Cardiac fibroblast (primary cell): Measurements from ENCODE around the gene H2AZ1.

Experiments used
- DNase-seq, 2 donors: peaks; one replicate each; pipeline versions ENCODE4 v3.0.0 to v3.0.0-alpha.2; 2010; ENCODE audit warnings: low read depth in 2 of 2
- H3K4me3 ChIP-seq, 2 donors: replicated peaks in 1 of 2; 1 replicate in 1 of 2; 2 replicates in 1 of 2; pipeline ENCODE4 v1.5.1; 2011; ENCODE audit warnings: low read depth in 2 of 2, low read length in 2 of 2, mild to moderate bottlenecking in 2 of 2, moderate library complexity in 1 of 2
- TF ChIP-seq, protein P1 (sequence below): IDR thresholded peaks from one replicate; pipeline ENCODE4 v1.5.1; 2011; ENCODE audit warnings: low read depth, mild to moderate bottlenecking, low read length, inconsistent platforms

H2AZ1 gene

DNA sequence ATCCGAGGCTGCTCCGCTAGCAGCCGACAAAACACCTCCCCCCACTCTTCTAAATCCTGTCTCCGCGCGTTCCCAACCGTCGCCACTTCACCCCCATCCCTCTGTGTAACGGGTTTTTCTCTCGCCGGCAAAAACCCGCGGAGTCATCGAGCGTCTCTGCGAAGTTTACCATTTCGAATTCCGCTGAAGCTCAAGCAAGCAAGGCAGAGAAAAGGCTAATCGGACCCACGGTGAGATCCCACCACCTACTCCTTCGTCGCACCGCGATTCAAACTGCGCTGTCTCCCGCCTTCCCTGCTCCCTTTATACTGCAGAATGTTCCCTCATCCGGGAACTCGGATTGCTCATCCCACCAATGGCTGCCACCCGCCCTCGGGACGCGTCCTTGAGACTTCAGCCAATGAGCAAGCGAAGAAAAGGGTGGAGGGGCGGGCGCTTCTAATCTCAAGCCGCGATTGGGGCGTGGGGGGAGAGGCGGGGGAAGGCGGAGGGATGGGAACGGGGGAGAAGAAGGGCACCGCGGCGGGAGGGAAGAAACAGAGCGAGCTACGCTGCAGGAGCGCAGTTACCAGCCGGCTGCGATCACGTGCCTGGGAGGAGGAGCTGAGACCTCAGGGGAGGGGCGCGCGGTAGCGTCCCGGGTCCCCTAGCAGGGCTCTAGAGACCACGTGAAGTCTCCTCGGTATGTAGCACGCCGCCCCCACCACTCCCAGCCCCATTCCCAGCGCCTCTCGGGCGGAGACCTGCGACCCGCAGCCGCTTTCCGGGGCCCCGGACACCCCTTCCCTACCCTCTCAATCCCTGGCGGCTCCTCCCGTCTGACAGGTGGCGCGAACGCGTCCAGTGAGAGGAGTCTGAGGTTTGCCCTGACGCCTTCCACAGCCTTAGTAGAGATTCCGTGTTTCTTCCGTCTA lies at the start of gene H2AZ1:
Gene H2AZ1, minus strand, starts transcription at position 277 of the 914 bp plus-strand sequence. Its CDS starts 105 bp downstream, at position 172.
- DNase-seq = peak; percentile 99
- H3K4me3 ChIP-seq = peak within 1 kb of the TSS; percentile 92 to 94
- TF ChIP-seq, protein P1, sequence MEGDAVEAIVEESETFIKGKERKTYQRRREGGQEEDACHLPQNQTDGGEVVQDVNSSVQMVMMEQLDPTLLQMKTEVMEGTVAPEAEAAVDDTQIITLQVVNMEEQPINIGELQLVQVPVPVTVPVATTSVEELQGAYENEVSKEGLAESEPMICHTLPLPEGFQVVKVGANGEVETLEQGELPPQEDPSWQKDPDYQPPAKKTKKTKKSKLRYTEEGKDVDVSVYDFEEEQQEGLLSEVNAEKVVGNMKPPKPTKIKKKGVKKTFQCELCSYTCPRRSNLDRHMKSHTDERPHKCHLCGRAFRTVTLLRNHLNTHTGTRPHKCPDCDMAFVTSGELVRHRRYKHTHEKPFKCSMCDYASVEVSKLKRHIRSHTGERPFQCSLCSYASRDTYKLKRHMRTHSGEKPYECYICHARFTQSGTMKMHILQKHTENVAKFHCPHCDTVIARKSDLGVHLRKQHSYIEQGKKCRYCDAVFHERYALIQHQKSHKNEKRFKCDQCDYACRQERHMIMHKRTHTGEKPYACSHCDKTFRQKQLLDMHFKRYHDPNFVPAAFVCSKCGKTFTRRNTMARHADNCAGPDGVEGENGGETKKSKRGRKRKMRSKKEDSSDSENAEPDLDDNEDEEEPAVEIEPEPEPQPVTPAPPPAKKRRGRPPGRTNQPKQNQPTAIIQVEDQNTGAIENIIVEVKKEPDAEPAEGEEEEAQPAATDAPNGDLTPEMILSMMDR = no peak

DNA sequence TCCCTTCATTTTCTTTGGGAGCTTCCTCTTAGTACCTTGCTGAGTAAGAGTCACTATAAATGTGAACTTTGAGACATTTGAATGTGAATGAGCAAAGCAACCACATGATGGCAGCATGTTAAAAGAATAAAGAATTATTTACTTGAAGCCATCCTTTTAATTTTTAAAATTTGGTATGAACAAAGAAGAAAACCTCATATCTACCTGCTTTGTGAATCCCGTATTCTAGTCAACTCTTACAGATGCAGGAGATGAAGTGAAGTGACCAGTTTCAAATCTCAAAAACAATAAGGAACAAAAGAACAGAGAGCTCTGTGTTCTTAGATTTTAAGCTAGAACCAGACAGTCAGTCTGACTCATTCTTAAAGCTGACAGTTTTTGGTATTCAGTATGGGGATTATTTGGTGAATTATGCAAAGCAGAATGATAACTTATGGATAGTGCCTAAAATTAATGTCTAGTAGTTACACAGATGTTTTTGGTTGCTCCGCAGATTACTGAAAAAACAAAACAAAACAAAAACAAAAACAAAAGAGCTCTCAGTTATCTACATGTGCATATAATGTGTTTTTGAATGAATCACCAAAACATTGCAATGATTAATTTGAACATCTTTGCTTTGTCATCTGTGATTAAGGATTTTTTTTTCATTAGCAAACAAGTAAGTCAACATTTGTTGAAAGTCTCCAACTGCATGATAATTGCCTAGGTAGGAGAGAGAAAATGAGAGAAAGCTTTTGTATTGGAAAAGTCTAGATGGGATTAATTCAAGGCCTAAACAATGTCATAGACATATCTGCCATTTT lies 48.2 kb upstream of the H2AZ1 start:
- TF ChIP-seq, protein P1 = peak; percentile 9
- H3K4me3 ChIP-seq = no peak overlapping the region
- peak; percentile 55 to 71 for DNase-seq

DNA sequence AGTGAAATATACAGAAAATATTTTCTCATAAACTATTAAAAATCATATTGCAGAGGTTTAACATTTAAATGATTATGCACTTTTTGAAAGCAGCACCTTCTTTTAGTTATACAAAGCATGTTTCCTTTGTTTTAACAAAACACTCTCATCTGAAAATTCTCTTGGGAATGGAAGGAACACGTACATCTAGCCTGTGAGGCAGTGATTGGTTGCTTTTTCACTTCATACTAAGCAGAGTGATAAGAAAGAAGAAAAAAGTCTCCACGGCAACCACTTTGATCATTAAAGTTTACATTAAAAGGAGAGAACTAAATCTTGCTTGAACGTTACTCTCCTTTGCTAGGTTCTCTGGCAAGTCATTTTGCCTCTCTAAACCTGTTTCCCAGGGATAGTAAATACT lies 41.7 kb upstream of the H2AZ1 start:
- H3K4me3 ChIP-seq = no peak overlapping the region
- TF ChIP-seq, protein P1 = no peak

GRCh38 chr4:99987681-99988080 lies 37.6 kb upstream of the H2AZ1 start:
- TF ChIP-seq, protein P1 = no peak
- no peak overlapping the region for H3K4me3 ChIP-seq
- DNase-seq = no peak

More for the DNA sequence above, 41.7 kb upstream of the H2AZ1 start:
- DNase-seq = peak in 1 of 2 donors; percentile 53

- H3K4me3 ChIP-seq = no peak overlapping the region
- TF ChIP-seq, protein P1 = no peak
- no peak for DNase-seq
Measured at GRCh38 chr4:99986792-99987191, 36.7 kb upstream of the H2AZ1 start.

GRCh38 chr4:99983289-99983943 lies 33.3 kb upstream of the H2AZ1 start:
- DNase-seq = no peak
- no peak overlapping the region for H3K4me3 ChIP-seq
- TF ChIP-seq, protein P1 = no peak
